Mucosa of rectum (tissue), 2 donors: ENCODE data around the gene EEF1A2.

Experiments used
- H3K27ac ChIP-seq, 2 donors: one replicate each; pipeline ENCODE4 v1.7.0; 2013; ENCODE audit warnings: inconsistent platforms in 2 of 2, low read depth in 2 of 2, low read length in 2 of 2
- H3K27me3 ChIP-seq, 2 donors: one replicate each; pipeline ENCODE4 v1.7.0; 2013; ENCODE audit warnings: low read length in 2 of 2; ENCODE audit not compliant: control insufficient read depth in 2 of 2, insufficient read depth in 2 of 2
- H3K36me3 ChIP-seq, 2 donors: one replicate each; pipeline ENCODE4 v1.7.0; 2013; ENCODE audit warnings: low read length in 2 of 2; ENCODE audit not compliant: control insufficient read depth in 2 of 2, insufficient read depth in 2 of 2
- H3K4me1 ChIP-seq, 2 donors: one replicate each; pipeline ENCODE4 v1.7.0; 2013; ENCODE audit warnings: low read length in 2 of 2, mild to moderate bottlenecking in 1 of 2; ENCODE audit not compliant: control insufficient read depth in 2 of 2, insufficient read depth in 2 of 2
- H3K4me3 ChIP-seq, 2 donors: one replicate each; pipeline ENCODE4 v1.7.0; 2013; ENCODE audit warnings: low read length in 2 of 2
- H3K9ac ChIP-seq, 2 donors: one replicate each; pipeline ENCODE4 v1.7.0; 2013; ENCODE audit warnings: low read length in 2 of 2, low read depth in 1 of 2, mild to moderate bottlenecking in 1 of 2
- H3K9me3 ChIP-seq, 2 donors: one replicate each; pipeline ENCODE4 v1.7.0; 2013; ENCODE audit warnings: low read length in 2 of 2; ENCODE audit not compliant: control insufficient read depth in 2 of 2
- donor health status: healthy.
- donor health status: Normal muscosa, but diverticular disease.

The EEF1A2 gene

DNA sequence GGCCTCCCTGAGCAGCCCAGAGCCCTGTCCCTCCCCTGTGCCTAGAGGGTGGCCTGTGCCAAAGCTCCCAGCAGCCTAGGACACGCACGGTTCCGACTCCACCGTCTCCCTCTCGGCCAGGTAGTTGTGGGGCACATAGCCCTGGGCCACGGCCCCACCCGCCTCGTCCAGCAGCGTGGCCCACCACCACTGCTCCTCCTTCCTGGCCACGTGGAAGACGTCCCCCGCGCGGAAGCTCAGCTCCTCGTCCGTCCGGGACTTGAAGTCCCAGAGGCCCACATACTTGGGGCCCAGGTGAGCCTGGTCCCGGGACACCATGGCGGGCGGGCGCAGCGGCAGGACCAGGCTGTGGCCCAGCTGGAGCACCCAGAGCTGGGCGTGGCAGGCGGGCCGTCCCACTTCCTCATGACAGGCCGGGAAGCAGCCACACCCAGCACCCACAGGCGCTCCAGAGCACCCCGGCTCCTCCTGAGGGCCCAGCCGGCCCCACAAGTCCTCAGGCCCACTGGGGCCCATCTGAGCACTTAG is 38.2 kb upstream of the EEF1A2 start, which contains the start of gene PTK6:
Gene PTK6, minus strand, starts transcription at position 380 of the 528 bp plus-strand sequence. Its CDS starts 62 bp downstream, at position 318.
- Histone ChIP-seq H3K4me1 (peaks cover 30 to 47% of the 10 kb centered on the region in 2 donors), H3K4me3 (peak within 1 kb of the TSS; percentile 78 to 80), H3K9me3 (no peaks in the 10 kb centered on the region), H3K27ac (peak within 1 kb of the TSS; percentile 99), H3K36me3 (peaks cover 2% of the 10 kb centered on the region in 2 donors), H3K9ac (peak within 1 kb of the TSS; percentile 87 to 99), H3K27me3 (no peaks in the 10 kb centered on the region)

DNA sequence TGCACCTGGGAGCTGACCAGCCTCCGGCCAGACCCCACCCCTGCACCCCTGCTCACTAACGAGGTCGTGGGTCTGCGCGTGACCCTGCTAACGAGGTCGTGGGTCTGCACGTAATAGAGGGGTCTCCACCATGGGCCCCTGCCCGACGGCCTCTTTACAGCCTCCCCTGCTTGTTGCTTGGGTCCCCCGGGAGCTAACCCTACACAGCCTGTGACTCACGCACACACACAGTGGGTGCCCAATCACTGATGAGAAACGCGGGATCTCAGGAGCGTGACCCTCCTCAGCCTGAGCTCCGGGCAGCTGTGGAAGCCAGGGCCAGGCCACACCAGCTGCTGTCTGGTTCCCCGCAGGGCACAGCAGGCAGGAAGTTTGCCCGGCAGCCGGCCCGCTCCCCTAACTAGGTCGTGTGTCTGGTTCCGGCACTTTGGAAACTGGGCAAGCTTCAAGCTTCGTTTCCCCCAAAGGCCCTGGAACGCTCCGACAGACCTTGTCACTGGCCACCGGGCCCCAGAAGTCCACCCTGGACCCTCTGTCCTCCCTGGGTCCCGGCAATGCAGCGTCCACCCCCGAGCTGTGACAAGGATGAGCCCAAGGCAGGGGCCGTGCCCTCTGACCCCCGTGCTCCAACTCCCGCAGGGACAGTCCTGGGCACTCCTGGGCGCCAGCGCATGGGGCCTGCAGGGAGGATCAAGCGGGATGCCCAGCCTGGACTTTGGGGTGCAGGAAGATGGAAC is 37.5 kb upstream of the EEF1A2 start:
- Histone ChIP-seq H3K4me3 (peak overlapping the region; percentile 78 to 80), H3K4me1 (peaks cover 33 to 52% of the 10 kb centered on the region in 2 donors), H3K9ac (peak overlapping the region; percentile 87 to 99)

DNA sequence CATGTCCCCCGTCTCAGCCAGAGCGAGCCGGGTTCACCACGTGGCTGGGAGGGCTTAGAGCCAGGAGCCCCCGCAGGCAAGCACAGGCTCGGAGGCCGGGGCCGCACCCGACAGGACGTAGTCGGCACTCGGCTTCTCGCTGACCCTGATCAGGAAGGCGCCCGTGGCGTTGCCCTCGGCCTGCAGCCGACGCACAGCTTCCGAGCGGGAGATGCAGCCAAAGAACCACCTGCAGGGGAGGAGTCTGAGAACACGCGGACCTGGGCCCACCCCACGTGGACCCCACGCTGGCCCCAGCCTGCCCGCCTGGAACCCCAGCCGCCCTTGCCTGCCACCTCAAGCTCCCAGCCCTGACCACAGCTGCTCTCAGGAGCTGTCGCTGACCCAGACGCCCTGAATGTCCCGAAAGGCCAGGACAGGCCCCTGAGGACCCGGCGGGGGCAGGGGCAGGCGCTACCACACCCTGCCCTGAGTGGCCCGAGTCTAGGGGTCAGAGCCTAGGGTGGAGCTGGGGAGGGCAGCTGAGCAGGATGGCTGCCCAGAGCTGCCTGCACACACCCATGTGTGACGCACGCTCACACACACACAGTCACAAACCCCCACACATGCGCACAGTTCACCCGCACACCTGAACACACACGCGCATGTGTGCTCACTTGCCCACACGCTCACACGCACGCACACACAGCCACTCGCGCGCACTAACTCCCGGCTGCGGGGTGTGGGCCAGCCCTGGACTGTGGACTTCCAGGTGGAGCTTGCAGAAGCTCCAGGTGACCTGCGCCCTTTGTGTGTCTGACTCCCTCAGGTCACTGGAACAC is 36.2 kb upstream of the EEF1A2 start:
- peaks cover 3% of the 10 kb centered on the region in 2 donors for H3K36me3 ChIP-seq
- peak overlapping the region; percentile 47 to 76 for H3K9ac ChIP-seq
- peak overlapping the region; percentile 52 to 54 for H3K4me3 ChIP-seq
- H3K4me1 ChIP-seq = peaks cover 36 to 52% of the 10 kb centered on the region in 2 donors
- no peaks in the 10 kb centered on the region for H3K27me3 ChIP-seq
- no peaks in the 10 kb centered on the region for H3K9me3 ChIP-seq
- peak overlapping the region; percentile 91 to 96 for H3K27ac ChIP-seq

More for the DNA sequence above, 37.5 kb upstream of the EEF1A2 start:
- H3K9me3 ChIP-seq = no peaks in the 10 kb centered on the region
- H3K27me3 ChIP-seq = no peaks in the 10 kb centered on the region
- peak overlapping the region; percentile 99 for H3K27ac ChIP-seq
- peaks cover 3% of the 10 kb centered on the region in 2 donors for H3K36me3 ChIP-seq

DNA sequence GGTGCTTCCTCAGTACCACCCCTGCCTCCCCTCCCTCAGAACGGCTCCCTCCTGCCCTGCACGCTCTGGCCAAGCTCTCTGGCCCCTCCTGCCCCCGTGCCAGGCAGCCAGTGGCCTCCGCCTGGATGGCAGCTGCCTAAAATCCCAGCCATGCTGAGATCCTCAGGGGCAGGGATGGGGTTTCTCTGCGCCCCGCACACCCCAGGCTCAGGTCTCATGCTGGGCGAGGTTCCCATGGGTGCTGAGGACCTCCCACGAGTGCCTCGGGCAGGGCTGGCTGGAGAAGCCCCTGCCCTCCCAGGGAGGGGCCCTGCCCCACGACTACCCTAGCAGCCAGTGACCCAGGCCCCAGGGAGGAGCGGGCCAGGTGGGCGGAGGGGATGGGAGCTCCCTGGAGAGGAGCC is 35.5 kb upstream of the EEF1A2 start:
- H3K4me3 ChIP-seq = peak overlapping the region in 1 of 2 donors; percentile 54
- H3K9ac ChIP-seq = peak overlapping the region; percentile 47 to 76
- no peaks in the 10 kb centered on the region for H3K9me3 ChIP-seq
- H3K27ac ChIP-seq = peak overlapping the region; percentile 91 to 96
- H3K27me3 ChIP-seq = no peaks in the 10 kb centered on the region
- peaks cover 35 to 51% of the 10 kb centered on the region in 2 donors for H3K4me1 ChIP-seq
- H3K36me3 ChIP-seq = peaks cover 3% of the 10 kb centered on the region in 2 donors

DNA sequence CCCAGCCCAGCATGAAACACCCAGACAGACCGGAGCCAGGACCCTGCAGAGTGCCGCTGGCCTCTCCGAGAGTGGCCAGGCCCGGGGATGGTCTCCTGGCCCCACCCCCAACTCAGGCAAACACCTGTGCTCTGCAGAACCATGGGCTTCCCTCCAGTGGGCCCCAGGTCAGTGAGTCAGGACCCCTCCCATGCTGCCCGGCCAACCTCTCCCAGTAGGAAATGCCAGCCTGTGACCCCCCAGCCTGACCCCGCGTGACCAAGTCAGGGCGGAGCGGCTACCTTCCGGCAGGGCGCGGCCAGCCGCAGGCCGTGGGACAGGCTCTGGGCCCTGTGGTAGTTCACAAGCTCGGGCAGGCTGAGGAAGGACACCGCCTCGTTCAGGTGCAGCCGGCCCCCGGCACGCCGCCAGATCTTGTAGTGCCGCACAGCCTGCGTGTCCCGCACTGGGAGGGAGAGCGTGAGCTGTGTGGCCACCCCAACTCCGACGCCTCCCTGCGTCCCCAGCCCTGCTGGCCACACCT is 35.0 kb upstream of the EEF1A2 start:
- Histone ChIP-seq H3K4me3 (peak overlapping the region in 1 of 2 donors; percentile 54), H3K27ac (peak overlapping the region; percentile 91 to 96), H3K9me3 (no peaks in the 10 kb centered on the region), H3K36me3 (peaks cover 6 to 7% of the 10 kb centered on the region in 2 donors), H3K9ac (peak overlapping the region; percentile 47 to 76), H3K4me1 (peaks cover 30 to 46% of the 10 kb centered on the region in 2 donors), H3K27me3 (no peaks in the 10 kb centered on the region)

DNA sequence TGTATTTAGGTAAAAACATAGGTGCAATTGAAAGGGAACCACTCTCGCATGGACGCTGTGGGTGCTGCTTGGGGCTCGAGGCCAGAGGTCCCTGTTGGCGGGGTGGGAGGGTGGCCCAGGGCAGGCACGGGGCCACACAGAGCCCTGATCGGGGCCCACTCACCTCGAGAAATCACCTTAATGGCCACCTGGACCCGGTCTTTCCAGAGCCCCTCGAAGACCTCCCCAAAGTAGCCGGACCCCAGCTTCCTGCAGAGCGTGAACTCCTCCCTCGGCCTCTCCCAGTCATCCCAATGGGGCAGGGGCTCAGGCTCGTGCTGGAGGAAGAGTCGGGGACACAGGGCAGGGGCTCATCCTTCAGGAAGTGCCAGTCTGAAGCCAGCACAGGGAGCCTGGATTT is 34.5 kb upstream of the EEF1A2 start:
- Histone ChIP-seq H3K4me1 (peaks cover 27 to 43% of the 10 kb centered on the region in 2 donors), H3K9ac (peak overlapping the region in 1 of 2 donors; percentile 65), H3K9me3 (no peaks in the 10 kb centered on the region), H3K4me3 (no peak overlapping the region), H3K27me3 (no peaks in the 10 kb centered on the region), H3K27ac (peak overlapping the region; percentile 91 to 96), H3K36me3 (peaks cover 6 to 8% of the 10 kb centered on the region in 2 donors)

DNA sequence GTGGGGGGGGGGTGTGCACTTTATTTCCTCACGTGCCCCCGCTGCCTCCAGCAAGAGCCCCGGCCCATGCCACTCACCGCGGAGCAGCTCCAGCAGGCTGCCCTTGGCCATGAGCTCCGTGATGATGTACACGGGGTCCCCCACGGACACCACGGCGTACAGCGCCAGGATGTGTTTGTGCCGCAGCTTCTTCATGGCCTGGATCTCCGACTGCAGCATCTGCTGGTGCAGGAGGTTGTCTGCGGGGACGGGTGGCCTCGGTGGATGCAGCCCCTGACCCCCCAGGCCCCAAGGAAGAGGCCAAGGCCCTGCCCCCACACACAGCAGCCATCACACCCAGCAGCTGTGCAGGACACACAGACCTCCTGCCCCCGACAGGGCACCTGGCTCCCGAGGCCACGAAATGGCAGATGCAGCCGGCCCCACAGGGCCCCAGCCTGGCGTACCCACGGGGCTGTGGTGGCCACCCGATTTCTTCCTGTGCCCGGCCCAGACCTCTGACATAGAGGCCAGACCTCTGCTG is 33.6 kb upstream of the EEF1A2 start:
- no peak overlapping the region for H3K4me3 ChIP-seq
- H3K27ac ChIP-seq = no peak overlapping the region
- peaks cover 27 to 41% of the 10 kb centered on the region in 2 donors for H3K4me1 ChIP-seq
- peaks cover 6 to 8% of the 10 kb centered on the region in 2 donors for H3K36me3 ChIP-seq
- no peak overlapping the region for H3K9ac ChIP-seq
- no peaks in the 10 kb centered on the region for H3K9me3 ChIP-seq
- no peaks in the 10 kb centered on the region for H3K27me3 ChIP-seq

DNA sequence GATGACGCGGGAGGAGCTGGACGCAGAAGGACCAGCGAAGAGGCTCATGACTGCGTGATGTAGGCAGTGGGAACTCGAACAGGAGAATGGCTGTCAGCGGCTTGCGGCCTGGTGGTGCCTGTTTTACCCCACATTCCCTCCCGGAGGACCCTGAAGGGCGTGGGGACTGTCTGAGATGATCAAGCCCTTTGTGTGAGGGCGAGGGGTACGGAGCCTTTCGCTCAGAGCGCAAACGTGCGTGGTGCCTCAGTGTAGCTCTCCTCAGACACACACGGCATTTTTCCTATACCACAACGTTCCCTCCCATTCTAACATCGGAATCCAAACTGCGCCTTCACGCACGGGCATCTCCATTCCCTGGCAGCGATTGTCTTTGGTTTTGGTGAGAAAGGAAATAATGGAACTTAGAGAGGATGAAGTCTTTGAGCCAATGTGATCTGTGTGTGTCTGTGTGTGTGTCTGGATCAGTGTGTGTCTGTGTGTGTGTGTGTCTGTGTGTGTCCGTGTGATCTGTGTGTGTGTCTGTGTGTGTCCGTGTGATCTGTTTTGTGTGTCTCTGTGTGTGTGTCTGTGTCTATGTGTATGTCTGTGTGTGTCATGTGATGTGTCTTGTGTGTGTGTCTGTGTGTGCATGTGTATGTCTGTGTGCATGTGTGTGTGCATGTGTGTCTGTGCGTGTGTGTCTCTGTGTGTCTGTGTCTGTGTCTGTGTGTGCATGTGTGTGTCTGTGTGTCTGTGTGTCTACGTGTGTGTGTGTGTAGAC is 33.0 kb upstream of the EEF1A2 start:
- Histone ChIP-seq H3K4me1 (peaks cover 25 to 36% of the 10 kb centered on the region in 2 donors), H3K9ac (no peak overlapping the region), H3K27ac (no peak overlapping the region), H3K27me3 (no peaks in the 10 kb centered on the region), H3K36me3 (peaks cover 6 to 8% of the 10 kb centered on the region in 2 donors), H3K9me3 (no peaks in the 10 kb centered on the region), H3K4me3 (no peak overlapping the region)

DNA sequence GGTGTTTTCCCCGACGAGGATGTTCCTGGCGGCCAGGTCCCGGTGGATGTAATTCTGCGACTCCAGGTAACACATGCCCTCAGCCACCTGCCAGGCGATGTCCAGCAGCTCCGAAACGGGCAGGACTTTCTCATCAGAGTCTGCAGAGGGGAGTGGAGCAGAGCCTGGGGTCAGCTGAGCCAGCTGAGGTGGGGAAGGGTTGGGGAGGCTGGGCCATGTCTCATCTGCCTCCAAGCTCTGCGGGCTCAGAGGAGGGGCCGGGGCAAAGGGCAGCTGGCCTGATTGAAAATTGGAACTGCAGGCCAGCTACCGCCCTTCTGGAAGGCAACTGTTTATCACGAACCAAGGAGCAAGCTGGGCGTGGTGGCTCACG is 31.9 kb upstream of the EEF1A2 start:
- Histone ChIP-seq H3K27ac (peak overlapping the region; percentile 58 to 67), H3K36me3 (peaks cover 6 to 8% of the 10 kb centered on the region in 2 donors), H3K9ac (peak overlapping the region in 1 of 2 donors; percentile 44), H3K4me3 (no peak overlapping the region), H3K27me3 (no peaks in the 10 kb centered on the region), H3K4me1 (peaks cover 26 to 36% of the 10 kb centered on the region in 2 donors), H3K9me3 (no peaks in the 10 kb centered on the region)
